T47D (cell line): ENCODE results near the gene RXFP3.
A peak's percentile ranks its signal among the peaks of the same experiment; 100 is the strongest.
"Not testable (repeated sequence)": the region's sequence is repeated elsewhere in the genome, so short reads cannot be mapped to it uniquely, and the experiment has no call there.

Experiments
- DNase-seq, 2 experiments: peaks; one replicate each; pipeline versions ENCODE4 v3.0.0 to v3.0.0-alpha.2; 2011 to 2012; ENCODE audit warnings: low read depth in 1 of 2, low spot score in 1 of 2
- JUND ChIP-seq: IDR thresholded peaks from 2 replicates; pipeline ENCODE4 v1.6.1; 2012; ENCODE audit warnings: low read depth
- in situ Hi-C: cut with HindIII; loops from 2 replicates; pipeline ENCODE4 v1.10.0; 2016; ENCODE audit warnings: low sequenced_read_pairs, low pct_unique_long_range_greater_than_20kb

RXFP3 gene

GRCh38 chr5:33939556-33940262, 3.5 kb downstream of the RXFP3 start:
- no peak for TF ChIP-seq JUND
- no peak for DNase-seq
- in situ Hi-C loops: no loop called here

- in situ Hi-C loops: no loop called here
- TF ChIP-seq JUND: no peak
- DNase-seq: no peak
Measured at GRCh38 chr5:33941090-33941489, 4.9 kb downstream of the RXFP3 start.

GRCh38 chr5:33944543-33945132, 8.5 kb downstream of the RXFP3 start:
- in situ Hi-C loops: no loop called here
- no peak for TF ChIP-seq JUND
- DNase-seq: no peak

GRCh38 chr5:33952175-33952574, 16.0 kb downstream of the RXFP3 start:
- DNase-seq, in situ Hi-C loops: not testable (repeated sequence)

- no peak for TF ChIP-seq JUND
- DNase-seq: no peak
- in situ Hi-C loops: no loop called here
Measured at GRCh38 chr5:33957577-33958150, 21.5 kb downstream of the RXFP3 start.

GRCh38 chr5:33958176-33958575, 22.0 kb downstream of the RXFP3 start:
- TF ChIP-seq JUND: no peak
- in situ Hi-C loops: no loop called here
- no peak for DNase-seq

GRCh38 chr5:33964132-33964700, 28.0 kb downstream of the RXFP3 start:
- in situ Hi-C loops: no loop called here

GRCh38 chr5:33966805-33967204, 30.6 kb downstream of the RXFP3 start:
- no peak for TF ChIP-seq JUND
- in situ Hi-C loops: no loop called here
- DNase-seq: no peak

More at GRCh38 chr5:33964132-33964700, 28.0 kb downstream of the RXFP3 start:
- no peak for DNase-seq
- TF ChIP-seq JUND: no peak

GRCh38 chr5:33968211-33969005, 32.2 kb downstream of the RXFP3 start:
- in situ Hi-C loops: no loop called here
- TF ChIP-seq JUND: no peak
- peak; percentile 11 to 54 for DNase-seq

- DNase-seq: peak; percentile 64 to 70
- in situ Hi-C loops: no loop called here
Measured at GRCh38 chr5:33969572-33970452, 33.6 kb downstream of the RXFP3 start.

GRCh38 chr5:33973271-33973670, 37.1 kb downstream of the RXFP3 start:
- DNase-seq: no peak
- TF ChIP-seq JUND: no peak
- in situ Hi-C loops: no loop called here

More at GRCh38 chr5:33969572-33970452, 33.6 kb downstream of the RXFP3 start:
- no peak for TF ChIP-seq JUND

GRCh38 chr5:33975852-33976251, 39.7 kb downstream of the RXFP3 start:
- in situ Hi-C loops: no loop called here
- no peak for DNase-seq
- TF ChIP-seq JUND: no peak
